ENCODE results near the gene MCAT.
"Not testable (repeated sequence)": the region's sequence is repeated elsewhere in the genome, so short reads cannot be mapped to it uniquely, and the experiment has no call there.

The MCAT gene

DNA sequence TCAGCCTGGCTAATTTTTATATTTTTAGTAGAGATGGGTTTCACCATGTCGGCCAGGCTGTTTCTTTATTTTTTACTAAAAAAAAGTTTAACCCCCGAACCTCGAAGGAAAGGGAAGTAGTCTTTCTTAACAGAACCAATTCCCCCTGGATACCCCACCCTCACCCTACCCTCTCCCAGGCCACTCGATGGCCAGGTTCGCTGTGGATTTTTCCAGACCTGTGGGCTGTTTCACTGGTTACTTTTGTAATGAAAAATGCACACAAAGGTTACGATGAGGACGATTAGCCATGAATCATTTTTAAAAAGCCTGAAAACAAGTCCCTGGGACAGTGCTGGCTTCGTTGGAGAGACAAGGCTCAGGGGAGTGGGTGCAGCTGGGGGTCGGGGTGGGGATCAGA is 10.7 kb upstream of the MCAT start:
- FAIRE-seq: no peak
- TF ChIP-seq POLR2A (IDR thresholded peaks at IDR 0.05; ENCODE audit: low read depth, low read length): no peak
- no peak for DNase-seq (ENCODE audit: insufficient read length, low spot score)

DNA sequence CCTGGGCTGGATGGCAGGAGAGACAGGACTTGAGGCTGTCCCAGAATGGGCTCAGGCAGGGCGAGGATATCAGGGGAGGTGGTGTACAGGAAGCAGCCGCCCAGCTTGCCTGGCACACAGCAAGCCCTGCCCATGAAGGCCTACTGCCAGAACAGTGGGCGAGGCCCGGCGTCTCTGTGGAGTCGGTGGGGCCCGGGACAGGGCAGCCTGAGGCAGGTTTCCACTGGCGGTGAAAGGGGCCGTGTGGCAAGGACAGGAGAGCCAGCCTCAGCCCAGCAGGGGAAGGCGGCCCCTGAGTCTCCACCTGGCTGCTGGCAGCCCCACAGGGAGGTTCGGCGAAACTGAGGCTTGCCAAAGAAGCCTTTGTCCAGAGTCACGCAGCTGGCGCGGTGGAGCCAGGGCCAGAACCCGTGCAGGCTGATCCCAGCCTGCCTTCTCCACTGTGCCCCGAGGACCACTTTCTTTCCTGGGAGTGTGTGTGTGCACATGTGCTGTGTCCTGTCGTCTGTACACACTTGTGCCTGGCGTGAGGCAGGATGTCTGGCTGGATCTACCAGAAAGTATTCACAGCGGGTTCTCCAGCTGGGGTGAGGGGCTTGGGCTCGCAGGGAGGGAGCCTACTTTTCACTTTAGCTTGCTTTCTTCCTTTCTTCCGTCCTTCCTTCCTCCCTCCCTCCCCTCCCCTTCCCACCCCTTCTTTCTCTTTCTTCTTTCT is 9.3 kb upstream of the MCAT start:
- DNase-seq (ENCODE audit: insufficient read length, low spot score): peak; percentile 65

DNA sequence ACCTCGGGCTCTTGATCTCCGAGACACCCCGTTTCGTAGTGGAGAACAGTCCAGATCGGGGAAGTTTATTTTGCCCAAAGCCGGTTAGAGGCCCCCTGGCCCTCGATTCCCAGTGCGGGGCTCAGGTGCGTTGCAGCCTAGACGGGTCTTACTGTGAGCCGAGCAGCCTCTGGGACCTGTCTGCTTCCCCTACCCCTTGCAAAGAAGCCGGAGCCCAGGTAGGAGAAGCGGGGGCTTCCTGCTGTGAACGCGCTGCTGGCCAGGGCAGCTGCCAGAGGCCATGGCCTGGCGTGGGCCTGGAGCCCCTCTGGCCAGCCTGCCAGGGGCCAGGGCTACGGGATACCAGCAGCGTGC is 8.8 kb upstream of the MCAT start:
- FAIRE-seq (no peak), DNase-seq (ENCODE audit: insufficient read length, low spot score) (no peak)
- no peak for TF ChIP-seq POLR2A (IDR thresholded peaks at IDR 0.05; ENCODE audit: low read depth, low read length)

More for the DNA sequence above, 9.3 kb upstream of the MCAT start:
- FAIRE-seq: no peak
- TF ChIP-seq POLR2A (IDR thresholded peaks at IDR 0.05; ENCODE audit: low read depth, low read length): peak; percentile 40; the same call in 1 of the 2 replicates

DNA sequence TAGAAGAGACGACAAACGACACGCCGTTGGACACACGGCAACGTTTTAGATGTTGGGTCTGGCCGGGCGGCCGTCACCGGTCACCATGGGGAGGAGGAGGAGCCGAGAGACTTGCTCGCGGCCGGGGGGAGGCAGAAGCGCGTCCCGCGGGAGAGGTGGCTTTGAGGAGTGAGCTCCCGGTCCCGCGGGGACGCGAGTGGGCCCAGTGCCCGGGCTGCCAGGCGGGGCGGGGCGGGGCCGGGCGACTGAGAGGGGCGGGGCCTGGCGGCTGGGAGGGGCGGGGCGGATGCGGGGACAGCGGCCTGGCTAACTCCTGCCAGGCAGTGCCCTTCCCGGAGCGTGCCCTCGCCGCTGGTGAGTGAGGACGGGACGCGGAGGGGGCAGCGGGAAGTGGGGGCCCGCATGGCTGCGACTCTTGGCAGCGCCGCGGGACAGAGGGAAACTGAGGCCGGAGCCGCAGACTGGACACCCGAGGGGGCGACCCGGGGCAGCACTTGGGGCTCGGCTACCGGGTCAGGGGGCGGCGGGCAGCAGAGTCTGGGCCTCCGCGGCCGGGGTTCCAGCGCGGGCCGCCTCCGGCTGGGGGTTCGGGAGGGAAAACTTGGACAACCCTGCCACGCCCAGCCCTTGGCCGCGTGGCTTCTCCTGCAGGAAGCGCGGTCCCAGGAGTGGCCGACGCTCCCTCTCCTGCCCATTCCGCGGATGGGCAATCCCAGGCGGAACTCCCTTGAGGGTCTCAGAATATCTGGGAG is 8.2 kb upstream of the MCAT start, which contains the start of gene TSPO:
Gene TSPO, plus strand, starts transcription at position 309 of the 752 bp plus-strand sequence. CDS start 7,680 bp downstream, outside the sequence.
- peak; percentile 73 for TF ChIP-seq POLR2A (IDR thresholded peaks at IDR 0.05; ENCODE audit: low read depth, low read length)
- FAIRE-seq (no peak), DNase-seq (ENCODE audit: insufficient read length, low spot score) (peak; percentile 54)

DNA sequence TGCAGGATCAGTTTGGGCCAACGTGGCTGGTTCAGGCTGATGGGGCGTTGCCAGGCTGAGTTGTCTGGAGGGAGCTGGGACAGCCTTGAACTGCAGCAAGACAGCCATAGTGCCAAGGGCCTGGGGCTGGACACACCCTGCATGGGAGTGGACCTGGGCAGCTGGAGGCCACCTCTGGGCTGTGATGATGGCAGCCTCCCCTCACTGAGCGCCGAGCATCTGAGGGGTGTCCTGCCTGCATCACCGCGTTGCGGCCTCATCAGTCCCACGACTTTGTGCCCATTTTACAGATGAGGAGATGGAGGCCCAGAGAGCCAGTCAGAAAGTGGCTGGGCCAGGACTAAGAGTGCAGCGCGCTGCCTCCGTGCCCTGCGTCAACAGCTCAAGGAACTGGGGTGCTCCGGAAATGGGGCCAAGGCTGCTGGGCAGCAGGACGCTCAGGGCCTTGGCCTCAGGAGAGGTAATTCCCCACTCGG is 7.6 kb upstream of the MCAT start:
- TF ChIP-seq POLR2A (IDR thresholded peaks at IDR 0.05; ENCODE audit: low read depth, low read length): no peak
- DNase-seq (ENCODE audit: insufficient read length, low spot score) (no peak), FAIRE-seq (no peak)

DNA sequence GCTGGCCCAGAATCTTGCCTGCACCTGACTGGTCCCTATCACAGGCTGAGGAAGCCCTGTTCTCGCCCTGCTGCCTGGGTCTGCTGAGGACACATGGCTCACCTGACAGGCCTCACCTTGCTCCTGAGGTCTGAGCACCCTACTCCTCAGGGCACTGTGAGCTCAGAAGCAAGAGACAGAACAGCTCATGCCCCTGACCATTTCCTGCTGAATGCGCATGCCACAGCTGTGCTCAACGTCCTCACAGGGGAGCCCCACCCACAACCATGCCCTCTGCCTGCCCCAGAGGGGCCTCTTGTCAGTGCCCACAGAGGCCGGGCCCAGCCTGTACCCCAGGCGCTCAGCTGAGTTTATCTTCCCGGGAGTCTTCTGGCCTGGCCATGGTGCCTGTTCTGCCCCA is 5.4 kb upstream of the MCAT start:
- FAIRE-seq: no peak
- no peak for DNase-seq (ENCODE audit: insufficient read length, low spot score)
- TF ChIP-seq POLR2A (IDR thresholded peaks at IDR 0.05; ENCODE audit: low read depth, low read length): no peak

DNA sequence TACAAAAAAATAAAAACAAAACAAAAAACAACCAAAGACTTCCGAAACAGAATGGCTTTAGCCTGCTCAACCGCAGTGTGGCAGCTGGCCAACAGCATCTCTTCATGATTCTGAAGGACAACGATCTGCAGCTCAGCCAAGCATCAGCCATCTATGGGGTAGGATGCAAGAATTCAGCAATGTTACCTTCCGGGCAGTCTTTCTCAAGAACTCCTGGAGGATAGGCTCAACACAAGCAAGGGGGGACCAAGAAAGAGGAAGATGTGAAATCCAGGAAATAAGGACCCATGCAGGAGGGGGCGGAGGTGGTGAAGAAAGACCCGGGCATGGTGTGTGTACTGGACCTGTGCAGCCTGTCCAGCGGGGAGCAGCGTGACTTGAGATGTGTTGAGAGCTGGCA is 4.6 kb upstream of the MCAT start:
- TF ChIP-seq POLR2A (IDR thresholded peaks at IDR 0.05; ENCODE audit: low read depth, low read length): no peak
- no peak for DNase-seq (ENCODE audit: insufficient read length, low spot score)
- no peak for FAIRE-seq

DNA sequence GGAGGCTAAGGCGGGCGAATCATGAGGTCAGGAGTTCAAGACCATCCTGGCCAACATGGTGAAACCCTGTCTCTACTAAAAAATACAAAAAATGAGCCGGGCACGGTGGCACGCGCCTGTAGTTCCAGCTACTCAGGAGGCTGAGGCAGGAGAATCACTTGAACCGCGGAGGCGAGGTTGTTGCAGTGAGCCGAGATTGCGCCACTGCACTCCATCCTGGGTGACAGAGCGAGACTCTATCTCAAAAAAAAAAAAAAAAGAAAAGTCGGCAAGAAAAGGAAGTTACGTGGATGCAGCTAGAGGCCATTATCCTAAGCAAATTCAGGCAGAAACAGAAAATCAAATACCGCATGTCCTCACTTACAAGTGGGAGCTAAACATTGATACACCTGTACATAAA is 3.1 kb upstream of the MCAT start:
- FAIRE-seq; DNase-seq (ENCODE audit: insufficient read length, low spot score): not testable (repeated sequence)

DNA sequence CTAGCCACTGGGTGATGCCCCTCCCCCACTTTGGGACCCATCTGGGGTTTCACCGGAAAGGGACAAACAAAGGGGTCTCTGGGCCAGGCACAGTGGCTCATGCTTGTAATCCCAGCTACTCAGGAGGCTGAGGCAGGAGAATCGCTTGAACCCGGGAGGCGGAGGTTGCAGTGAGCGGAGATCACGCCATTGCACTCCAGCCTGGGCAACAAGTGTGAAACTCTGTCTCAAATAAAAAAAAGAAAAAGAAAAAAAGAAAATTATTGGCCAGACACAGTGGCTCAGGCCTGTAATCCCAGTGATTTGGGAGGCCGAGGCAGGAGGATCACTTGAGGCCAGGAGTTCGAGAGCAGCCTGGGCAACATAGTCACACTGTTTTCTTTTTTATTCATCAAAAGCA is 2.2 kb upstream of the MCAT start:
- FAIRE-seq: not testable (repeated sequence)

DNA sequence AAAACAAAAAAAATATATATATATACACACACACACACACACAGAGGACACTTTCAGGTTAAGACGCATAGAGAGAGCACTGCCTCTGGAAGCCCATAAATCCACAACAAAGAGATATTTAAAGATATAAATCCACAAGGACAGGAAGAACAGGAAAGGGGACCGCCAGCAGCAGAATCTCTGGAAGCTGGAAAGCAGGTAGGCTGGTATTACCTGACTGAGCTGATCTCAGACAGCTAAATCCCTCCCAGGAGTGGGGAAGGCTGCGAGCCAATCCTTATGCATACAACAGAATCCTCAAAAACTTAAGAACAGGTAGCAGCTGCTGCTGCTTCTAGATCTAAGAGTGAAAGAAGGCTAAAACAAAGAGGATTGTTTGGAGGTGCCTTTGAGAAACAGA is 1.8 kb upstream of the MCAT start:
- FAIRE-seq (no peak), DNase-seq (ENCODE audit: insufficient read length, low spot score) (no peak)
- no peak for TF ChIP-seq POLR2A (IDR thresholded peaks at IDR 0.05; ENCODE audit: low read depth, low read length)

More for the DNA sequence above, 2.2 kb upstream of the MCAT start:
- DNase-seq (ENCODE audit: insufficient read length, low spot score): not testable (repeated sequence)

DNA sequence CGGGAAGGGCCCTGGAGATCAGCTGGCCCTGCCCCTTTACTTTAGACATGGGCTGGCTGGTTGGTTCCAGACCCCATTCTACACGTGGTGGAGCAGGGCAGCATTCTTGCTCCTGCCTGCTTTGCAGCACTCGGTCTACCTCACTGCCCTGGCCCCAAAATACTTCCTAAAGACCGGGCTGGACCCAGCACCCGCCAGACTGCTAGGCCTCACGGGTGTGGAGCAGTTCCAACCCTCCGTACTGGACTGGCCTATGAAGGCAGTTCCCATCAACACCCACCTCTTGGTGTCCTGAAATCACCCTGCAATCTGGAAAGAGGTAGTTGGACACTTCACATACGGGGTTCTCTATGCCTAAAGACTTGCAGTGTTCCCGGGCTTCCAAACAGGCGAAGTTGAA is 6.4 kb downstream of the MCAT start:
- no peak for FAIRE-seq
- DNase-seq (ENCODE audit: insufficient read length, low spot score): no peak
- no peak for TF ChIP-seq POLR2A (IDR thresholded peaks at IDR 0.05; ENCODE audit: low read depth, low read length)

DNA sequence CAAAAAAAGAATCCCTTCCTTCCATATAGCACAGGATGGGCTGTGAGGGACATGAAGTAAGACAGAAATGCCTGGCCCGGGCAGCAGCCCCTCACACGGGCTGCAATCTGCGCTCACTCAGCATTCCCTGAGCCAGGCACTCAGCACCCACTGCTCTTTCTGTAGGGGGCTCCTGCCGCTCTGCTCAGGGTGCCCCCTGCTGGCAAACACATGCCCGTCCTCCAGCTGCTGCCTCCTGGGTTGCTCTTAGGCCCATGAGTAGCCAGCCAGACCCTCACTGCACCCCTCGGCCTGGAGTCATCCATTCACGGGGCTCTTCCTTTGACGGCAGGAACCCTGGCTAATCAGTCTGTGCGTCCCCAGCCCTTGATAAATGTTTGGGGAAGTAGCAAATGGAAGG is 6.9 kb downstream of the MCAT start:
- DNase-seq (ENCODE audit: insufficient read length, low spot score) (no peak), FAIRE-seq (no peak)
- TF ChIP-seq POLR2A (IDR thresholded peaks at IDR 0.05; ENCODE audit: low read depth, low read length): no peak

DNA sequence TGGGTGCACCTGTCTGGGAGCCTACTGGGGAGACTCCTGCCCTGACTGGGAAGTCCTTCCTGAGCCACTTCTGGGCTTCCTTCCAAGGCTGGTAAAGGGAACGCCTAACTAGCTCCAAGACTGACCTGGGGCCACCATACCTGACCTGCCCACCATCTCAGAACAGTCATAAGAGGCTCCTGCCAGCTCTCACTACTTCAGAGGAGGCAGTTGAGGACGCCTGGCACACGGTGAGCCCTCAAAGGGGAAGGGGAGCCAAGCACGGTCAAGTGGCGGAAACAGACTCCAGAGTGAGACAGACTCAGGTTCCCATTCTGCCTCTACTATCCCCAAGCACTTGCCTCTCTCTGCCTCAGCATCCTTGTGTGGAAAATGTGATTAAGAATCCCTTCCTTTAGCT is 7.6 kb downstream of the MCAT start:
- no peak for TF ChIP-seq POLR2A (IDR thresholded peaks at IDR 0.05; ENCODE audit: low read depth, low read length)
- DNase-seq (ENCODE audit: insufficient read length, low spot score) (no peak), FAIRE-seq (no peak)

DNA sequence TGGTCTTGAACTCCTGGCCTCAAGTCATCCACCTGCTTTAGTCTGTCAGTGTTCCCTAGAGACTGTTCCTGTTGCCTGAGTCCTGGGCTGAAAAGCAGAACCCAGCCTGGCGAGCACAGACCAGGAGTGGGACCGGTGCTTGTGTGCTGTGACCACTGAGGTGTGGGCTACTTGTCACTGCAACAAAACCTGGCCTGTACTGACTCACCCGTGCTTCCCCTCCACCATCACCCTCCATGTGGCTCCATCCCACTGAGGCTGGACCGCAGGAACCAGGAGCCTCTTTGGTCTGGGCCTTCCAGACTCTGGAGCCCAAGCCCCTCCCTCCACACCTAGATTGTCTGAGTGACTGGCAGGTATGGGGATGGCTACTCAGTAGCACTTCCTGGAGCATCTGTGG is 8.6 kb downstream of the MCAT start:
- TF ChIP-seq POLR2A (IDR thresholded peaks at IDR 0.05; ENCODE audit: low read depth, low read length): no peak
- no peak for DNase-seq (ENCODE audit: insufficient read length, low spot score)
- no peak for FAIRE-seq

DNA sequence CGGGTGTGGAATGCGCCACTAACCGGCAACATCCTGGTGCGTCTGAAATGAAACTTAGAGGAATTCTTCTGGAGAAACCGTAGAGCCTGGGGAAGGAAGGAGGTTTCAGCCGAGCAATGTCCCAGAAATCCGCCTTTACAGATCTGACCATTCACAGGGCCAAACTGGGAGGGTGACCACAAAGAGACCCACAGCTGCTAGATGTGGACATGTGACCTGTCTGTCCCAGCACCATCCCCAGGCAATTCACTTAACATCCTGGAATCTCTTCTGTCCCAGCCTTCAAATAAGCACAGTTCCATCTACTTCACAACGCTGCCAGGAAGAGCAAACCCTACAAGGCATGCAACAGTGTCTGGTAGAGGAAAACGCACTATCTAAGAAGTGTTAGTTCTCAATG is 9.8 kb downstream of the MCAT start:
- no peak for TF ChIP-seq POLR2A (IDR thresholded peaks at IDR 0.05; ENCODE audit: low read depth, low read length)
- DNase-seq (ENCODE audit: insufficient read length, low spot score): no peak
- FAIRE-seq: no peak

Data from H54 (cell line).